NCI-H774 (cell line): Measurements from ENCODE around the gene CERS6.
"Not testable (repeated sequence)": the region's sequence is repeated elsewhere in the genome, so short reads cannot be mapped to it uniquely, and the experiment has no call there.

Source experiments
- DNase-seq: peaks from one replicate; lab custom pipeline; 2025; lab: John Stamatoyannopoulos, UW

CERS6 gene

GRCh38 chr2:168468354-168468753, 12.3 kb downstream of the CERS6 start:
- no peak for DNase-seq

- DNase-seq: no peak
Observed at GRCh38 chr2:168469281-168469988, 13.4 kb downstream of the CERS6 start.

GRCh38 chr2:168470320-168471162, 14.5 kb downstream of the CERS6 start:
- no peak for DNase-seq

GRCh38 chr2:168471163-168471475, 15.0 kb downstream of the CERS6 start:
- DNase-seq: no peak

GRCh38 chr2:168475636-168476035, 19.6 kb downstream of the CERS6 start:
- no peak for DNase-seq

- DNase-seq: no peak
Observed at GRCh38 chr2:168478206-168478605, 22.1 kb downstream of the CERS6 start.

GRCh38 chr2:168480356-168480755, 24.3 kb downstream of the CERS6 start:
- no peak for DNase-seq

- no peak for DNase-seq
Observed at GRCh38 chr2:168480825-168481585, 24.9 kb downstream of the CERS6 start.

GRCh38 chr2:168482269-168482668, 26.2 kb downstream of the CERS6 start:
- no peak for DNase-seq

GRCh38 chr2:168482952-168483831, 27.1 kb downstream of the CERS6 start:
- no peak for DNase-seq

- DNase-seq: no peak
Observed at GRCh38 chr2:168486477-168486876, 30.4 kb downstream of the CERS6 start.

- no peak for DNase-seq
Observed at GRCh38 chr2:168490015-168490874, 34.2 kb downstream of the CERS6 start.

- no peak for DNase-seq
Observed at GRCh38 chr2:168490946-168491605, 35.0 kb downstream of the CERS6 start.

- not testable (repeated sequence) for DNase-seq
Observed at GRCh38 chr2:168491728-168492127, 35.7 kb downstream of the CERS6 start.

GRCh38 chr2:168493219-168493618, 37.1 kb downstream of the CERS6 start:
- DNase-seq: not testable (repeated sequence)

- no peak for DNase-seq
Observed at GRCh38 chr2:168494190-168494711, 38.2 kb downstream of the CERS6 start.

- no peak for DNase-seq
Observed at GRCh38 chr2:168495524-168495923, 39.5 kb downstream of the CERS6 start.

- DNase-seq: no peak
Observed at GRCh38 chr2:168496906-168497305, 40.8 kb downstream of the CERS6 start.

GRCh38 chr2:168499500-168499899, 43.4 kb downstream of the CERS6 start:
- DNase-seq: no peak

- no peak for DNase-seq
Observed at GRCh38 chr2:168500516-168500915, 44.4 kb downstream of the CERS6 start.
